Measurements from ENCODE around the gene KCNMA1.

GRCh38 chr10:77226020-77226419 lies 411.6 kb downstream of the KCNMA1 start:
- TF ChIP-seq CTCF (IDR thresholded peaks at IDR 0.05): no peak
- TF ChIP-seq POLR2AphosphoS5 (IDR thresholded peaks at IDR 0.05; ENCODE audit: insufficient read depth in 1 of 2, low read depth in 1 of 2): no peak

Measured in vagina (tissue), 2 donors.